GM23338 (cell line): ENCODE results near the gene CHCHD3. TPM values are rescaled to one million over a fixed set of nuclear protein-coding genes. Genes with fewer than 3 reads are reported as not detected.

Experiments
- ATAC-seq: fragments of 200-7000 bp; cut with Tn5 transposase; 3 replicates; pipeline ENCODE4 v1.9.1; 2020
- DNase-seq: peaks from one replicate; pipeline ENCODE4 v3.0.0-alpha.2; 2015; ENCODE audit warnings: low spot score
- H2AFZ ChIP-seq: fragments of 200-600 bp; sonication (generic); 2 replicates; pipeline ENCODE4 v1.8.0; 2016; ENCODE audit warnings: antibody characterized with exemption, mild to moderate bottlenecking, moderate library complexity
- H3F3A ChIP-seq: fragments of 200-600 bp; sonication (generic); replicated peaks from 2 replicates; pipeline ENCODE4 v1.8.0; 2017; ENCODE audit warnings: antibody characterized with exemption, mixed run types, low read depth
- H3K27ac ChIP-seq: fragments of 200-600 bp; sonication (generic); 2 replicates; pipeline ENCODE4 v1.6.1; 2016; ENCODE audit warnings: low read depth
- H3K27me3 ChIP-seq: fragments of 200-600 bp; sonication (generic); 2 replicates; pipeline ENCODE4 v1.8.0; 2016; ENCODE audit warnings: mild to moderate bottlenecking, mixed run types, moderate library complexity; ENCODE audit not compliant: insufficient read depth
- H3K36me3 ChIP-seq: fragments of 200-600 bp; sonication (generic); 2 replicates; pipeline ENCODE4 v1.8.0; 2016; ENCODE audit warnings: mild to moderate bottlenecking; ENCODE audit not compliant: insufficient read depth
- H3K4me1 ChIP-seq: fragments of 200-600 bp; sonication (generic); 2 replicates; pipeline ENCODE4 v1.8.0; 2016; ENCODE audit warnings: mild to moderate bottlenecking, moderate library complexity; ENCODE audit not compliant: insufficient read depth
- H3K4me2 ChIP-seq: fragments of 200-600 bp; sonication (generic); 2 replicates; pipeline ENCODE4 v1.7.1; 2017; ENCODE audit warnings: mixed run types
- H3K4me3 ChIP-seq: fragments of 200-600 bp; sonication (generic); 2 replicates; pipeline ENCODE4 v1.6.1; 2016; ENCODE audit warnings: mixed run types
- H3K79me2 ChIP-seq: fragments of 200-600 bp; sonication (generic); replicated peaks from 2 replicates; pipeline ENCODE4 v1.8.0; 2017; ENCODE audit warnings: mild to moderate bottlenecking; ENCODE audit not compliant: insufficient read depth
- H3K9me2 ChIP-seq: fragments of 200-600 bp; sonication (generic); 2 replicates; pipeline ENCODE4 v1.8.0; 2017; ENCODE audit not compliant: insufficient read depth
- H4K20me1 ChIP-seq: fragments of 200-600 bp; sonication (generic); replicated peaks from 2 replicates; pipeline ENCODE4 v1.8.0; 2017; ENCODE audit warnings: mild to moderate bottlenecking; ENCODE audit not compliant: insufficient read depth
- H3K27ac Mint-ChIP-seq: 2 replicates; pipeline ENCODE4 v1.8.0; 2020; ENCODE audit warnings: inconsistent platforms, mild to moderate bottlenecking, moderate library complexity, mixed read lengths
- H3K27me3 Mint-ChIP-seq: 3 replicates; pipeline ENCODE4 v1.8.0; 2022; ENCODE audit warnings: low read depth, mild to moderate bottlenecking, moderate library complexity, mixed read lengths, inconsistent platforms; ENCODE audit not compliant: insufficient read depth, poor library complexity
- H3K36me3 Mint-ChIP-seq: 3 replicates; pipeline ENCODE4 v1.8.0; 2021; ENCODE audit warnings: low read depth, mild to moderate bottlenecking, inconsistent platforms, moderate library complexity, mixed read lengths
- H3K4me1 Mint-ChIP-seq: 3 replicates; pipeline ENCODE4 v1.8.0; 2020; ENCODE audit warnings: mild to moderate bottlenecking, inconsistent platforms, mixed read lengths
- H3K4me3 Mint-ChIP-seq: 3 replicates; pipeline ENCODE4 v1.8.0; 2021; ENCODE audit warnings: moderate library complexity, mild to moderate bottlenecking, inconsistent platforms, mixed read lengths
- H3K9me3 Mint-ChIP-seq: 3 replicates; pipeline ENCODE4 v1.8.0; 2020; ENCODE audit warnings: moderate library complexity, mild to moderate bottlenecking, inconsistent platforms, mixed read lengths
- CREB1 ChIP-seq: fragments of 250-450 bp; sonication (Bioruptor Pico); IDR thresholded peaks from 2 replicates; pipeline ENCODE4 v1.5.0; 2020; ENCODE audit warnings: low read depth, mild to moderate bottlenecking, moderate library complexity
- EZH2 ChIP-seq: fragments of 200-600 bp; sonication (generic); IDR thresholded peaks from one replicate; pipeline ENCODE4 v1.8.0; 2017; ENCODE audit warnings: antibody characterized with exemption, mild to moderate bottlenecking, low read depth; ENCODE audit not compliant: unreplicated experiment
- NANOG ChIP-seq: IDR thresholded peaks from 2 replicates; pipeline ENCODE4 v1.6.1; 2016; ENCODE audit warnings: antibody characterized with exemption, borderline replicate concordance
- REST ChIP-seq: IDR thresholded peaks from one replicate; pipeline ENCODE4 v1.6.1; 2018; ENCODE audit warnings: antibody characterized with exemption; ENCODE audit not compliant: unreplicated experiment
- STAT1 ChIP-seq: IDR thresholded peaks from one replicate; pipeline ENCODE4 v1.6.1; 2016; ENCODE audit warnings: antibody characterized with exemption; ENCODE audit not compliant: unreplicated experiment
- ZNF331 ChIP-seq: fragments of 250-450 bp; sonication (Bioruptor Pico); IDR thresholded peaks from 2 replicates; pipeline ENCODE4 v1.5.0; 2020; ENCODE audit warnings: low read depth, mild to moderate bottlenecking, moderate library complexity
- ZNF462 ChIP-seq: fragments of 250-450 bp; sonication (Bioruptor Pico); IDR thresholded peaks from 2 replicates; pipeline ENCODE4 v1.5.0; 2020; ENCODE audit warnings: mild to moderate bottlenecking, moderate library complexity
- polyA plus RNA-seq: library from polyadenylated mRNA; unstranded; fragments of >200 nt; fragmentation: Nextera tagmentation; extraction: Ambion mirVana; gene quantifications from 2 replicates; pipeline ENCODE4 v1.2.1, GENCODE V29; 2016
- total RNA-seq: library from RNA; depleted of rRNA; stranded (reverse); fragments of >200 nt; shearing (Covaris generic); gene quantifications from 2 replicates; pipeline ENCODE4 v1.2.3, GENCODE V29; 2014

Gene CHCHD3
- total and polyA plus RNA-seq, 2 experiments from 2014 or later: 107 to 131 TPM

- TF ChIP-seq ZNF462 (CRISPR knock-in tag): no peak
- no peak for TF ChIP-seq CREB1 (CRISPR knock-in tag)
- TF ChIP-seq STAT1: no peak
- TF ChIP-seq NANOG: no peak
- TF ChIP-seq EZH2: no peak
- TF ChIP-seq REST: no peak
Measured at GRCh38 chr7:132965951-132966350, 115.9 kb downstream of the CHCHD3 start (continued).

GRCh38 chr7:132964876-132965275 is 117.0 kb downstream of the CHCHD3 start:
- no peaks in the 10 kb centered on the region for H3K9me3 Mint-ChIP-seq
- H3K4me1 ChIP-seq: peaks cover 24% of the 10 kb centered on the region
- no peaks in the 10 kb centered on the region for H3K36me3 ChIP-seq
- no peaks in the 10 kb centered on the region for H3K27me3 Mint-ChIP-seq
- no peaks in the 10 kb centered on the region for H3K36me3 Mint-ChIP-seq
- H3F3A ChIP-seq: no peaks in the 10 kb centered on the region
- H4K20me1 ChIP-seq: peaks cover 20% of the 10 kb centered on the region
- no peak for DNase-seq
- H3K27ac Mint-ChIP-seq: peak overlapping the region; percentile 31; the same call in 1 of the 2 replicates
- no peak overlapping the region for H3K4me2 ChIP-seq
- TF ChIP-seq ZNF331 (CRISPR knock-in tag): no peak
- no peak overlapping the region for H3K27ac ChIP-seq
- ATAC-seq: no peak
- H3K4me3 Mint-ChIP-seq: no peak overlapping the region
- H3K27me3 ChIP-seq: no peaks in the 10 kb centered on the region
- peaks cover 87% of the 10 kb centered on the region for H3K79me2 ChIP-seq
- H3K4me1 Mint-ChIP-seq: peaks cover 32% of the 10 kb centered on the region
- no peaks in the 10 kb centered on the region for H3K9me2 ChIP-seq
- no peak overlapping the region for H2AFZ ChIP-seq
- H3K4me3 ChIP-seq: no peak overlapping the region
